ENCODE results near the gene CCDC144A.
"Not testable (repeated sequence)": the region's sequence is repeated elsewhere in the genome, so short reads cannot be mapped to it uniquely, and the experiment has no call there.

DNA sequence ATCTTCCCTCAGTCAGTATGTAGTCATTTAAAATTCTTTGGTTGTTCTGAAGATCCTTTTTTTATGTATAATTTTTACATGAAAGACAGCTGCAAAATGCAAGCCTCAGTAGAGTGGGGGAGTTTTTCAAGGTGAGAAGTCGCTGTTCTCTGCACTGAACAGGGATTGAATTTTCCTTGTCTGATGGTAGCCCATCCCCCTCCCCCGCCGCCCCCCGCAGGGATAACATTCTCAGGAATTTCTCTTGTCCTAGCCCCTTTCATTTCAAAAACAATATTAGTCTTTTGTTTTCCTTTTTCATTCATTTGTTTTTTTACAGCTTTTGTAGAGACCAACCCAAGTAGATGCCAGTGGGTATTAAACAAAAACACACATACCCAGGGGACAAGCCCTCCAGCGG is 2.9 kb upstream of the CCDC144A start:
- TF ChIP-seq, protein P1, sequence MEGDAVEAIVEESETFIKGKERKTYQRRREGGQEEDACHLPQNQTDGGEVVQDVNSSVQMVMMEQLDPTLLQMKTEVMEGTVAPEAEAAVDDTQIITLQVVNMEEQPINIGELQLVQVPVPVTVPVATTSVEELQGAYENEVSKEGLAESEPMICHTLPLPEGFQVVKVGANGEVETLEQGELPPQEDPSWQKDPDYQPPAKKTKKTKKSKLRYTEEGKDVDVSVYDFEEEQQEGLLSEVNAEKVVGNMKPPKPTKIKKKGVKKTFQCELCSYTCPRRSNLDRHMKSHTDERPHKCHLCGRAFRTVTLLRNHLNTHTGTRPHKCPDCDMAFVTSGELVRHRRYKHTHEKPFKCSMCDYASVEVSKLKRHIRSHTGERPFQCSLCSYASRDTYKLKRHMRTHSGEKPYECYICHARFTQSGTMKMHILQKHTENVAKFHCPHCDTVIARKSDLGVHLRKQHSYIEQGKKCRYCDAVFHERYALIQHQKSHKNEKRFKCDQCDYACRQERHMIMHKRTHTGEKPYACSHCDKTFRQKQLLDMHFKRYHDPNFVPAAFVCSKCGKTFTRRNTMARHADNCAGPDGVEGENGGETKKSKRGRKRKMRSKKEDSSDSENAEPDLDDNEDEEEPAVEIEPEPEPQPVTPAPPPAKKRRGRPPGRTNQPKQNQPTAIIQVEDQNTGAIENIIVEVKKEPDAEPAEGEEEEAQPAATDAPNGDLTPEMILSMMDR (IDR thresholded peaks at IDR 0.05) = not testable (repeated sequence)
- not testable (repeated sequence) for TF ChIP-seq CEBPB (IDR thresholded peaks at IDR 0.05); ZNF302 (CRISPR knock-in tag; IDR thresholded peaks at IDR 0.05); NR3C1 (IDR thresholded peaks at IDR 0.05); SMC3 (IDR thresholded peaks at IDR 0.05); JUN (IDR thresholded peaks at IDR 0.05); MYC (IDR thresholded peaks at IDR 0.05; ENCODE audit: borderline replicate concordance, low read length); CHD2 (IDR thresholded peaks at IDR 0.05; ENCODE audit: low read length, partially characterized antibody); JUNB (IDR thresholded peaks at IDR 0.05); SREBF2 (IDR thresholded peaks at IDR 0.05); POLR2A (IDR thresholded peaks at IDR 0.05; ENCODE audit: low read length); HOXA7 (CRISPR knock-in tag; IDR thresholded peaks at IDR 0.05); RAD21 (conservative IDR thresholded peaks at IDR 0.05 in 1 of 2, IDR thresholded peaks at IDR 0.05 in 1 of 2)
- TF ChIP-seq, protein P2, sequence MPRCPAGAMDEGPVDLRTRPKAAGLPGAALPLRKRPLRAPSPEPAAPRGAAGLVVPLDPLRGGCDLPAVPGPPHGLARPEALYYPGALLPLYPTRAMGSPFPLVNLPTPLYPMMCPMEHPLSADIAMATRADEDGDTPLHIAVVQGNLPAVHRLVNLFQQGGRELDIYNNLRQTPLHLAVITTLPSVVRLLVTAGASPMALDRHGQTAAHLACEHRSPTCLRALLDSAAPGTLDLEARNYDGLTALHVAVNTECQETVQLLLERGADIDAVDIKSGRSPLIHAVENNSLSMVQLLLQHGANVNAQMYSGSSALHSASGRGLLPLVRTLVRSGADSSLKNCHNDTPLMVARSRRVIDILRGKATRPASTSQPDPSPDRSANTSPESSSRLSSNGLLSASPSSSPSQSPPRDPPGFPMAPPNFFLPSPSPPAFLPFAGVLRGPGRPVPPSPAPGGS (IDR thresholded peaks at IDR 0.05) = not testable (repeated sequence)
